Measurements from ENCODE around the gene ATP1A1.

ATP1A1 gene

DNA sequence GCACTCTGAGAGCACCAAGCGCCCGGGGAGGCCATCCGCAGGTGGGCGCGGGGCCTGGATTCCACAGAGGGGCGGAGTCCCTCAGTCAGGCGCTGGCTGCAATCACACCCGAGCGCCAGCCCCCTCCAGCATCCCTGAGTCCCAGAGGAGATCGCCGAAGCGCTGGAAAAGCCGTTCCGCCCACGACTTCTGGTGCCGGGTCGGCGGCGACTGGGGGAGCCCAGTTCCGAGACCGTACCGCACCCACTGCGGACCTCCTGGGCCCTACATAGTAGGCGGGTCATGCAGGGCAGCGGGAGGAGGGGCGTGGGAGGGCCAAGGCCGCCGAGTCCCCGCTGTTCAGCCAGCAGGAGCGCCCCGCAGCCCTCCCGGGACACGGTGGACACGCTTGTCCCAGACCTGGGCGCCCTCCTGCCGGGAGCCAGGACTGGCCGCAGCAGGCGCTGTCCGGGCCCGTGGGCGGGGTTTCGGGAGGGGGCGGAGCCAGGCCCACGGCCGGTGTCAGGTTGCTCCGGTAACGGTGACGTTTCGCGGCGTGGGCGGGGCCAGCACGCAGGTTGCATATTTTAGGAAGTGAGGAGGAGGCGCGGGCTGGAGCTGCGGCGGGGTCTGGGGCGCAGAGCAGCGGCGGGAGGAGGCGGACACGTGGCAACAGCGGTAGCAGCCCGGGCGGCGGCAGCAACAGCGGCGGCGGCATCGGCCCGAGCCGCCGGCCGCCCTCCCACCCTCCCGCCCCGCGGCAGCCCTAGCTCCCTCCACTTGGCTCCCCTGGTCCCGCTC lies at the start of gene ATP1A1:
Gene ATP1A1, plus strand, starts transcription at position 594 of the 780 bp plus-strand sequence. CDS start 268 bp downstream, outside the sequence.
- DNase-seq (ENCODE audit: low read depth): peak; percentile 62
- peak within 1 kb of the TSS; percentile 92 for H3K4me3 ChIP-seq (ENCODE audit: low read depth, low read length)

DNA sequence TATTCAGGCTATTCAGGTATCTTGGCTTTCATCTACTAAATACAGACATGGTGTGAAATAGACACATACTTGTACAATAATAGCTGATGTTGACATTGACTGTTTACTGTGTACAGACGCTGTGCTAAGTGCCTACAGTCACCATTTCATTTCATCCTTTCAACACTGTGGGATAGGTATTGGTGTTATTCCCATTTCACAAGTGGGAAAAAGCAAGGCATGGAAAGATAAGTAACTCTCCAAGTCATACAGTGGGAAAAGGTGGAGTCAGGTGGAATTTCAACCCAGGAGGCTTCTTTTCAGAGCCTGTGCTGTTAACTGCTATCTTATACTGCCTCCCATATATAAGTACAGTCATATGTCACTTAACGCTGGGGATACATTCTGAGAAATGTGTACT lies 49.6 kb upstream of the ATP1A1 start:
- DNase-seq (ENCODE audit: low read depth): no peak
- no peak overlapping the region for H3K4me3 ChIP-seq (ENCODE audit: low read depth, low read length)

DNA sequence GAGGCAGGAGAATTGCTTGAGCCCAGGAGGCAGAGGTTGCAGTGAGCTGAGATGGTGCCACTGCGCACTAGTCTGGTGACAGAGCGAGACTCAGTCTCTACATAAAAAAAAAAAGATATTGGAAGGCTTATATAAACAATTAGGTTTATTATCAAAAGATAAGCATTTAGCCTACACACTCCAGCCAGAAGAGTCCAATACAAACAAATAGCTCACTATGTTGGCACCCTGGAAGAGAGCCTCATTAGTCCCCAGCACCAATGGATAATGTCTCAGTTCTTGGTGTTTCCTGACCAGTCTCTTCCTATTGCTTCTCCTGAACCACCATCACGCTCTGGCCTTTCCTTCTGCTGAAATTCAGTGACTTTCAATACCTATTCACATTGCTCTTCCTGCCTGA lies 48.6 kb upstream of the ATP1A1 start:
- no peak overlapping the region for H3K4me3 ChIP-seq (ENCODE audit: low read depth, low read length)
- no peak for DNase-seq (ENCODE audit: low read depth)

DNA sequence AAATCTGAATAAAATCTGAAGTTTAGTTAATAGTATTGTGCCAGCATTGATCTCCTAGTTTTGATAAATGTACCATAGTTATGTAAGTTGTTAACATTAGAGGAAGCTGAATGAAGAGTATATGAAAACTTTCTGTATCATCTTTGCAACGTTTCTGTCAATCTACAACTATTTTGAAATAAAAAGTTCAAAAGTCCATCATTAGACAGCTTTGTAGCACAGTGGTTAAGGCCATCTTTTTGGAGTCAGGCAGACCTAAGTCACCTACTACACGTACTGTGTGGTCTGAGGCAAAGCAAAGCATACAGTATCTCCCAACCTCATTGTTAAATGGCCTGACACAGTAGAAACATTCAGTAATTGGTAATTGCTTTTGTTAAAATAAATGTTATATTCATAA lies 47.9 kb upstream of the ATP1A1 start:
- DNase-seq (ENCODE audit: low read depth): no peak
- no peak overlapping the region for H3K4me3 ChIP-seq (ENCODE audit: low read depth, low read length)

DNA sequence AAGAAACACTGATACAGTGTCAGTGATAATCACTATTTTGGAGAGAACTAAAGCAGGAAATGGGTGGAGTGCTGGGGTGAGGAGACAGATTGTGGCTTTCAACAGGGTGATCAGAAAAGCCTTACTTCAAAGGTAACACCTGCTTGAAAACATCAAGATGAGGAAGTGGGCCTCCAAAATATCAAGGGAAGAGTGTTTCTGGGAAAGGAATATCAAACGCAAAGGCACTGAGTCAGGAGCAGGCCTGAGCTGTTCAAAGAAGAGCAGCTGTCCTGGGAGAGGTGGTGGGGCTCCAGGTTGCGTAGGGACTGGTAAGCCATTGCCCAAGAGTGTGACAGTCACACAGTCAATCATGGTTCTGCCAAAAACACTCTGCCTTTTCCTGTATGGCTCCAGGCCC lies 47.1 kb upstream of the ATP1A1 start:
- no peak overlapping the region for H3K4me3 ChIP-seq (ENCODE audit: low read depth, low read length)
- DNase-seq (ENCODE audit: low read depth): no peak

DNA sequence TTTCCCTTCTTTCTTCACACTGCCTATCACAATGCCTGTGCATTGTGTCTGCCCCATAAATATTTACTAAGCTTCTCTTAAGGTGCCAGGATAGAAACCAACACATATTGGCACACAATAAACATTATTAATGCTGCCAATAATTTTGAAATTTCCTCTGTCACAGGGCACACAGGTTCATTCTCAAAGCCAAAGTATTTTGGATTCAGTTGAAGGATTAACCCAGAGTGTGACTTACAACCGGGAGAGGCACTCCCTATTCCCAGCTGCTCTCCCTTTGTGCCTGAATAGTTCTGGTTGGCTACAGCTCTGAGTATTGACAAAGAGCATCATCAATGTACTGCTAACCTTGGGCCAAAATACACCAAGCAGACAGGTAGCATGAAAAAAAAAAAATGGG lies 46.6 kb upstream of the ATP1A1 start:
- DNase-seq (ENCODE audit: low read depth): no peak
- no peak overlapping the region for H3K4me3 ChIP-seq (ENCODE audit: low read depth, low read length)

DNA sequence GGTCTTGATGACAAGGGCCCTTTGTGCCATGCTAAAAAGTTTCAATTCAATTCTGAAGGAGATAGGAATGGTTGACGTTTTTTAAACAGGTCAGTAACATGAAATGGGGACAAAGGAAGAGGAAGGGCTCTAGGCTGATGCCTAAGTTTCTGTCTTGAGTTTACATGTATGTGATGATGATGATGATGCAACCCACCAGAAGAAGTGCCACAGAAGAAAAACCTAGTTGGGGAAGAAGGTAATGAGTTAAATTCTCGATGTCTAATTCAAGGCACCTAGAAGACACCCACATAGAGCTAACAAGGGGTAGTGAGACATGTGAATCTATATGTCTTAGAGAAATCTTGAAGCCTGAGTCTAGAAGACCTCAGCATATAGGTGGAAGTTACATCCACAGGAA lies 44.4 kb upstream of the ATP1A1 start:
- no peak overlapping the region for H3K4me3 ChIP-seq (ENCODE audit: low read depth, low read length)
- DNase-seq (ENCODE audit: low read depth): no peak

DNA sequence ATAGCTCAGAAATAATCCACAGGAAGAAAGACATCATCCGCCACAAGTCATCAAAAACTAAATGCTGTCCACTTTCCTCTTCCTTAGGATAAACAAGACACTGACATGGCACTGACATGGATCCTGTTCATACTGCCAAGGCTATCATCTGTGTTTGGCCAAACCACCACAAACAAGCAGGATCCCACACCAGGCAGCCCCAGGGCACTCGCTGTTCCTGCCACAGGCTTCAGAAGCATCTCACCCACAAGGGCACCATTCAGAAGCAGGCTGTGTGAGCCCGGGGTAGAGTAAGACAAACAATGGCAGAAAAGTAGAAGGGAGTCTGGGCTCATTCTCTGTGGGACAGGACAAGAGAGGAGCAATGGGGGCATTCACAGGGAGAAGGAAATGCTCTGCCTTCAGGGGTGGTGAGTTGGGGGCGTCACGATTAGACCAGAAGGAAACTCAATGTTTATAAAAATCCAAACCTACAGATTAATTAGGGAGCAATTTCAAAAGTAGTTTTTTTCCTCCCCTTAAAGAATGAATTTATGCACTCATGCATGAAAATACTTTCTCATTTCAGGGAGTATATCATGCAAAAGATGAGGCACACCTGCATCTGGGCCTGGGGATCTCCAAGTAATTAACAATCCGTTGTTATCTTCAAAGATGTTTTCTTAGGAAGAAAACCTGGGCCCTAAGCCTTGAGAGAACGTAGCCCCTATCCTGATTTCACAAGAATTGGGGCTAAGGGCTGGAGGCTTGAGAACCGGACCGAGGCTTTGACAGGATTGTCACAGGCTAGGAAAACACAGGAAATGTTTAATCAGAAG lies 43.3 kb upstream of the ATP1A1 start:
- no peak for DNase-seq (ENCODE audit: low read depth)

DNA sequence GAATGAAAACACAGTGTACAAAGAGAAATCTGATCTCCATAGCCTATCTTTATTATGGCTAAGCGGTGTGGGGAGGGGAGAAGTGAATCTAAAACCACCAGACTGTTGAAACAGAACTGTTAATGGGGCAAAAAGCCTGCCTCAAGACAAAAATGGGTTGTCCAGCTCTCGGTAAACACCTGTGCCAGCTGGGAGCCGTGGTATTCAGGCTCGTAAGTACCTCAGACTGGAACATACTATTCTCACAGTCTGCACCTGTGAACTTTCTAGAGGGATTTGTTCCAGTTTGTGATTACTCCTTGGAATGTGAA lies 42.7 kb upstream of the ATP1A1 start:
- H3K4me3 ChIP-seq (ENCODE audit: low read depth, low read length): no peak overlapping the region
- no peak for DNase-seq (ENCODE audit: low read depth)

More for the DNA sequence above, 43.3 kb upstream of the ATP1A1 start:
- no peak overlapping the region for H3K4me3 ChIP-seq (ENCODE audit: low read depth, low read length)

DNA sequence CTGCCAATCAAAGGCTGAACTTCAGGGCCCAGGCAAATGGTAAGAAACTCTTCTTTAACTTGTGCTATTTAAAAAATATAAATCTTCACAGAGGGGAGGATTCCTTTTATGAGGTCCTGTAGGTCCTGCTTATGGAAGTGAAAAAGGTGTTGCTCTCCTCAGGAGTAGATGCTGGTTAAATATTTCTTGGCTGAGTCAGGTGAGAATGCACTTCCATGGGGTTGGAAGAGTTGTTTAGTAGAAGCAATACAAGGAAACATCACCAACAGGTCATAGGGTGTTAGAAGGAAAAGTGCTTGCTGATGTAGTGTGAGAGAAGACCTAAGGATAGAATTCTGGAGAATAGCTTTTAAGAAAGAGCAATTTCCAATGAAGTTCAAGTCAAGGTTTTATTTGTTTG lies 42.2 kb upstream of the ATP1A1 start:
- no peak for DNase-seq (ENCODE audit: low read depth)

DNA sequence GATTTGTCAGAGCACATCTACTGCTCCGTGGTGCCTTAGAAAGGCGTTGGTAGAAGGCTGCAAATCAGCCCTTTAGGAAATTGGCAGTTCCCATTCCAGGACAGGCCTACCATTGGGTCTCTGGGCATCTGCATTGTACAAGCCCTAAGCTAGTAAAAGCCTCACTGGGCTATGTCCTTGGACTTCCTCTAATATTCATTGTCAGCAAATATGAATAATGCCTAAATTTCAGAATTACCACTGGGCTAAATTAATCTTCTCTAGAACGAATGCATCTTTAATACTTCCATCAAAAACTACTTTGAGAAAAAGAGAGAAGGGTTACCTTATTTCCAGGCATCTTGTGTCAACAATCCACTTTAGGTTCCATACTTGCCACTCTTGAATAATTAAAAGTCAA lies 41.5 kb upstream of the ATP1A1 start:
- no peak overlapping the region for H3K4me3 ChIP-seq (ENCODE audit: low read depth, low read length)
- DNase-seq (ENCODE audit: low read depth): no peak

More for the DNA sequence above, 42.2 kb upstream of the ATP1A1 start:
- H3K4me3 ChIP-seq (ENCODE audit: low read depth, low read length): no peak overlapping the region

DNA sequence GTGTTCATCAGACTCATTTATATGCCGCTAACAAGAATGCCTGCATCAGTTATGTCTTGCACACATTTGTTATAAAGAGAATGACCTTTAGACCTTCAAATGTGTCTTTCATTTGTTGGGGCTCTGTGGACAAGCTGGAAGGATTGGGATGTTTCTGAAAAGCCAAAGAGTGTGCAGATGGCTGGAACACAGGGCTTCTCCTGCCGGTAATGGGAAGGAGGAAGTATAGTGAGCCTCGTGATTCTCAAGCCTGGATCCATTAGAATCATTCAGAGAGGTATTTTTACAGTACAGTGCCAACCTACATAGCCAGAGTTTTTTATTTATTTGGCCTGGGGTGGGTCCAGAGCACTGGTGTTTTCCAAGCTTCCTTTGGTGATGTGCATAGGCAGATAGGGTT lies 40.6 kb upstream of the ATP1A1 start:
- no peak for DNase-seq (ENCODE audit: low read depth)
- no peak overlapping the region for H3K4me3 ChIP-seq (ENCODE audit: low read depth, low read length)

DNA sequence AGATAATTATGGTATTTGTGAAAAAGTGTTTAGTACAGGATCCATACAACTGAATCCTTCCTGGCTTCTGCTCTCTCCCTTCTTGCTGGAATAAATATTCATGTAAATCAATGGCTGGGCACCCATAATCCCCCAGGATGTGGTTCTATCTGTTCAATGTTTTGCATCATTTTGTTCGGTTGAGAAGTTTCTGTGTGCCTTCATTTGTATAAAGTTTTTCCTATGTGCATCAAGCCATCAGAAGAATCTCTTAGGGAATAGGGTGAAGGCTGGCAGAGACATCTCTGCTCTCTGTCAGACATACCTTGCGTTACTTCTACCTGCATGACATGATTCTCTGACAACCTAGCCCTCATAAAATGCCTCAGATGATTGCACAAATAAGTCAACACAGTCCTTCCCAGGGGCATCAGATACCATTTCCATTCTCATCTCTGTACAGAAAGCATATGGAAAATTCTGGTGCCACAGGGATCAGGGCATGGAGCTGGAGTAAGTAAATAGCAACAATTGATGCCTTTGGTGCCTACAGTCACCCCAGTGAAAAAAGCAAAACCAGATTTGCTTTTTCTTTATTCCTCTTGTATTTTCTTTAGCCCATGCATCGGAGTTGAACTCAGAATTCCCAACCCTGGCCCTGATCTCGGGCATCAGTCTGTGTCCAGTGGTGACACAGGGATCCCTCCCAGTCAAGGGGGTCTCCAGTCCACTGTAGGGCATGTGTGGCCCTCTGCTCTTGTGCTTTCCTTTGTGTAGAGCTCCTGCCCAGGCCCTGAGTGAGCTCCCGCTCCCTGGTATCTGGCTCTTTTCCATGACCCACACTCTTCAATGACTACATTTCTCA lies 39.7 kb upstream of the ATP1A1 start:
- H3K4me3 ChIP-seq (ENCODE audit: low read depth, low read length): no peak overlapping the region
- DNase-seq (ENCODE audit: low read depth): no peak

DNA sequence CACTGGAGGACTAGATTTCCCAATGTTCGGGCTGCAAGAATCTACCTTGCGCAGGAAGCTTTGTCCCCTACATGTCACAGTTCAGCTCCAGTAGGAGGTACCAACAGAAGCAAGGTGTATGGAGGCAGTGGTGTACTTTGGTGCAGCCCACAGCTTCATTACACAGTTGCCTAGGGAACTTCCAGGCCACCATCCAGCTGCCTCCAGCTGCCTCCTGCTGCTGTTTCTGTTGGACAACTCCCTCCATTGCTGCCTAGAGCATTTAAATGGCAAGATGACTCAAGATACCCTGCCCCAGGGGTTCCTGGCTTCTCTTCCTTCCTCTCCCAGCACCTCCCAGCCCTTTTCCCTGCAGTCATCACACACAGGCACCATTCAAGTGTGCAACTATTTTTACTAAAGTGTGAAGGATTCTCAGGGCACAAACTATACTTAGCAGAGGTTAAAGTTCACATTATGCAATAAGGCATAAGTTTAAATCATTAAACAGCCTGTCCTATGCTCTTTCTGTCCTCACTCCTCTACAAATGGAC lies 39.0 kb upstream of the ATP1A1 start:
- H3K4me3 ChIP-seq (ENCODE audit: low read depth, low read length): no peak overlapping the region
- peak; percentile 39 for DNase-seq (ENCODE audit: low read depth)

DNA sequence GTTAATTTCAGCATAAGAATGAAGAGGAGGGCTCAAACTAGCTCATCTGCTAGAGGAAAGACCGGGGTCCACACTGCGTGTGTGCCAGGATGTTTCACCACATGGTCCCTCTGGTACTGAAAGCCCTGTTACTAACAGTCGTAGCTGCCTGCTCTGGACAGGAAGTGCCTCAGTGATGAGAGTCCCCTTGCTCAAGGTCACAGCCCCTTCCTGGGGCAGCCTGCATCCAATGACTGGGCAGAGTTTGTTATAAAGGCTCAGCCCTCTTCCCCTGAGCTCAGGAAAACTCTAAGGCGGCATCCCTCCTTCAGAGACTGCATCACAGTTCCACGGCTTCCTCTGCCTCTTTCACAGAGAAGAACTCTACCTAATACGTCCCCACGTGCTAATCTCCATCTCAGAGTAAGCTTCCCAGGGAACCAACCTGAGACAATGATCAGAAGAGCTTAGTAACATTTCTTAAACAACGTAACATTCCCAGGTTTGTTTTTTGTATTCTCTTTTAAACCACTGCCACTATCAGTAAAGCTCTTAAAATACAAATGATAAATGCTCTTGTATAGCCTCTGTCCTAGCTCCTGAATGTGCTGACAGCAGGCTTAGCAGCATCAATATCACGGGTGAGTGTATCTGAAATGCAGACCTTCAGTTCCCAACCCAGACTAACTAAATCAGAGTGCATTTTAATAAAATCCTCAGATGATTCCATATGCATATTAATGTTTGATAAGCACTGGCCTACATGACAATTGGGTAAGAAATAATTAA lies 38.0 kb upstream of the ATP1A1 start:
- no peak overlapping the region for H3K4me3 ChIP-seq (ENCODE audit: low read depth, low read length)
- peak; percentile 7 for DNase-seq (ENCODE audit: low read depth)

DNA sequence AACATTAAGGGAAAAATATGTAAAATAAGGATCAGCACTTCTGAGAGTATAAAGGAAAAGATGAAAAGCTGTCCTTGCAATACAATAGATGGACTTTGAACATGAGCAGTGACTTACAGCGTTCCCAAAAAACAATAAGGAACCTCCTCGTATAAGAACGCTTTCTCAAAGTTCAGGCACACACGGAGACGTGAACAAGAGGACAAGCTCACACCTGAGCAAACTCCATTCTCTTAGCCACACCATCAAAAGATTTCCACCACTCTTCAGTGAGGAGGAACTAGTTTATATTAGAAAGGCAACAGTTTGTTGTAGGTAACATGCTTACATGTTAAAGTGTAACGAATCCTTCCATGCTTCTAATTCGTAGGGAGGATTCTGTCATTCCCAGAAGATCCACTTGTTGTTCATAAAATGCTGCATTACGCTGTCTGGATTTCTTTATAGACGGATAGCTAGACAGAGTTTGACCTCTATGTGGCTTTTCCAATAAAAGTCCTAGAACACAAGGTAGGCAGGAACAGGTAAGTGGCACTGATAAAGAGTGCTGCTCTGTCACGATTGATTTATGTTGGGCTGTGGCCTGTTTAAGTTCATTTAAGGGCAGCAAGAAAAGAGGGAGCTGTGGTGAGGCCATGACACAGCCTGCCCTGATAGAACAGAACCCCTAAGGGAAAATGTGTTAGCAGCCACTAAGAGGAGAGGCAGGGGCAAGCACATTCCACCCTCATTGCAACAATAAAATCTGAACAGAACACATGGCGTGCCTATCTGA lies 37.0 kb upstream of the ATP1A1 start:
- no peak overlapping the region for H3K4me3 ChIP-seq (ENCODE audit: low read depth, low read length)
- DNase-seq (ENCODE audit: low read depth): no peak

DNA sequence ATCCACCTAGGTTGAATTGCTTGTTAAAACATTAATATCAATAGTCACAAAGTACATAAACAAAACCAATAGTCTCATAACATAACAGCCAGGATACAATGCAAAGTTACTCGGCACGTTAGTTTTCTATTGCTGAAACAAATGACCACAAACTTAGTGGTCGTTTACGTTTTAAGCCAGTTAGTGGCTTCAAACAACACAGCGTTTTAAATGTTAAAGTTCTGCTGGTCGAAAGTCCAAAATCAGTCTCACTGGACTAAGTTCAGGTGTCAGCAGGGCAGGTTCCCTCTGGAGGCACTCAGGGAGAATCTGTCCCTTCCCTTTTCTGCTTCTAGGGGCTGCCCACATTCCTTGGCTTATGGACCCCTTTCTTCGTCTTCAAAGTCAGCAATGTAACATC lies 35.6 kb upstream of the ATP1A1 start:
- no peak overlapping the region for H3K4me3 ChIP-seq (ENCODE audit: low read depth, low read length)
- DNase-seq (ENCODE audit: low read depth): no peak

DNA sequence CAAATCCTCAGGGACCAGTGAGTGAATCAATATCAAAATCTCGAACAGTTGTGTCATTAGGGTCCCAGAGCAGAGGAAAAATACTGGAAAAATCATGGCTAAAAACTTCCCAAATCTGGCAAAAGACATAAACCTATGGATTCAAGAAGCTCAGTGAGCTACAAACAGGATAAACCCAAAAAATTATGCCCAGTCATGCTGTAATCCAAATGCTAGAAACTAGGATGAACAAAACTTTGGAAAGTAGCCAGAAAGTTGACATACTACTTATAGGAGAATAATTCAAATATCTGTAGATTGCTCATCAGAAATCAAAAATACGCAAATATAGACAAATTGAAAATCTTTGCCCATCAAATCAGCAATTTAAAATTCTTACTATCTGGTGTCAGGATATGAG lies 34.6 kb upstream of the ATP1A1 start:
- no peak for DNase-seq (ENCODE audit: low read depth)
- no peak overlapping the region for H3K4me3 ChIP-seq (ENCODE audit: low read depth, low read length)

All from skeletal muscle cell (primary cell).